ENCODE measurements around the gene CERS6. TPM values are rescaled to one million over a fixed set of nuclear protein-coding genes. Genes with fewer than 3 reads are reported as not detected.

CERS6 gene
- total and polyA plus RNA-seq, 11 donors = 22.1 to 78.0 (median 62.2) TPM

DNA sequence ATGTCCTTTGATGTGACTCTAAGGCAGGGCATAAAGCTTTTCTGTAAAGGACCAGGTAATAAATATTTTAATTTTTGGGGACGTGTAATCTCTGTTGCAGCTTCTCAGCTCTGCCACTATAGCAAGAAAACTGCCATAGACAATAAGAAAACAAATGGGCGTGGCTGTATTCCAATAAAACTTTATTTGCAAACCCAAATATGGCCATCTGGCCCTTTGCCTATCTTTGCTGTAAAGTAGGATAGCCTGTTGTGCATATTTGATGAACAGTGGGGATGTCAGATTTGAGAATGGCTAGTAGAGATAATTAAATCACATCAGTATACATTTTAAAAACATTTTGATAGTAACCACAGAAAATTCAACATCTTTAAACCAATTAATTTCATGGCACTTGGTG, 250.7 kb downstream of the CERS6 start:
- H3K4me3 ChIP-seq = no peak overlapping the region
- WGBS, 4 donors = 88 to 96% (median 91%) methylated on average over 2 of the region's 2 CpGs
- H3K27me3 ChIP-seq = no peaks in the 10 kb centered on the region
- intact Hi-C loops (cut with DNase I) = loop anchor here in 5 of 10 donors (5.0 to 10.0 kb wide), 3 partner anchors 48 to 360 kb away; no protein-coding TSS in a partner anchor
- TF ChIP-seq POLR2A (IDR thresholded peaks at IDR 0.05) (no peak), CTCF (IDR thresholded peaks at IDR 0.05) (no peak)
- H3K9me3 ChIP-seq = no peaks in the 10 kb centered on the region
- ATAC-seq (no peak), DNase-seq (no peak)
- no peak overlapping the region for H3K27ac ChIP-seq
- peaks cover 0 to 5% (median 0%) of the 10 kb centered on the region in 12 donors for H3K4me1 ChIP-seq
- no peaks in the 10 kb centered on the region for H3K36me3 ChIP-seq

- DNase-seq (no peak), ATAC-seq (no peak)
- Histone ChIP-seq H3K9me3 (no peaks in the 10 kb centered on the region), H3K36me3 (no peaks in the 10 kb centered on the region), H3K4me1 (peaks cover 0 to 5% (median 0%) of the 10 kb centered on the region in 12 donors), H3K27ac (no peak overlapping the region), H3K27me3 (no peaks in the 10 kb centered on the region), H3K4me3 (no peak overlapping the region)
- intact Hi-C loops (cut with DNase I) = loop anchor here in 5 of 10 donors (5.0 to 10.0 kb wide), 3 partner anchors 47 to 361 kb away; no protein-coding TSS in a partner anchor
- TF ChIP-seq CTCF (IDR thresholded peaks at IDR 0.05) (no peak), POLR2A (IDR thresholded peaks at IDR 0.05) (no peak)
- WGBS, 4 donors = 60 to 71% (median 62%) methylated on average over 1 of the region's 1 CpG
These were observed 252.0 kb downstream of the CERS6 start for GRCh38 chr2:168708080-168708479.

DNA sequence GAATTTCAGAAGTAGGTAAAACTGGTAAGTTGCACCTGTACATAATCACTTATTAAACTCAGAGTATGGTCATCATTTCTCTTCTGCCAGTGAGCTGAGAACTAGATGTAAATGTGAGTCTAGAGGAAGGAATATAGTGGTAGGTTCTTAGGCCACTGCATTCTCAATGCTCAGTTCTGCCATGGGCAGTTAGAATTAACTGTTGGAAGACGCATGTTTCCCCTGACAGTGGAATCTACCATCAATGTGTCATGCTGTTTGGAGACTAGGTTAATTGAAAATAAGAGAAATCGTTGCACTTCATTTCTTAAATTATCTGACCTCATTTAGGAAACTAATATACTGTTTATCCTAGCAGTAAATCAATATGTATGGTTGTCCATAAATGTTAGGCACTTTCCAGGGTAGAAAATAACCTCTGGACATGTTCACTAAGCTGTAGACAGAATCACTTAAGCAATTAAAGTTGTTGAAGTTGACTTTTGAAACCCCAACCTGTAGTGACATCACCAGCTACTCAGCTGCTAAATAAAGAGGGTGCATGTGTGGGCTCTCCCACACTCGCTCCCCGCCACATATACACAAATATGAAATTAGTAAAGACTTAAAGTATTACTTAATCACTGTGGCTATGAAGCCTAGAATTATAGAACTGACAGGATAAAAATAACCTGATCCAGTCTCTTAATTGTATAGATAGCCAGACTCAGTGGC, 254.8 kb downstream of the CERS6 start:
- 87 to 92% (median 90%) methylated on average over 4 of the region's 4 CpGs for WGBS, 4 donors
- intact Hi-C loops (cut with DNase I) = no loop called here
- TF ChIP-seq POLR2A (IDR thresholded peaks at IDR 0.05) (no peak), CTCF (IDR thresholded peaks at IDR 0.05) (no peak)
- H3K4me3 ChIP-seq = no peak overlapping the region
- H3K36me3 ChIP-seq = no peaks in the 10 kb centered on the region
- H3K4me1 ChIP-seq = peaks cover 0 to 5% (median 0%) of the 10 kb centered on the region in 12 donors
- no peaks in the 10 kb centered on the region for H3K9me3 ChIP-seq
- peak in 2 of 4 donors; percentile 57 to 65 for ATAC-seq
- DNase-seq = no peak
- H3K27ac ChIP-seq = no peak overlapping the region
- H3K27me3 ChIP-seq = no peaks in the 10 kb centered on the region

DNA sequence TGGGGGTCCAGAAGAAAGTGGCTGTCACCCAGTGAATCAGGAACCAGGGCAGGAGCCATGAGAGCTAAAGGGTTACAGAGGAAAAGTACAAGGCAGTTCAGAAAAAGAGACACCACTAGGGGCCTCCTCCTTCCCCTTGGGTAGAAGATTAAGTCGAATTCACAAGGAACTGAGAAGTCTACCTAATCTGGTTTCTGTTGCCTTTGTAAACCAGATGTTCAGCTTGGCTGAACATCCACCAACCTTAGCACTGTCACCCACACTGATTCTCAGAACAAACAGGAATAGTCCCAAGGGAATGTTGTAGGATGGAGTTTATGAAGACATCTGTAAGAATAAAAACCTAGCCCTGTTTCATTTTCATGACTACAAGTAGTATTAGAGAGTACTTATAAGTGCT, 256.0 kb downstream of the CERS6 start:
- Histone ChIP-seq H3K27me3 (no peaks in the 10 kb centered on the region), H3K9me3 (no peaks in the 10 kb centered on the region), H3K27ac (no peak overlapping the region), H3K4me3 (no peak overlapping the region), H3K4me1 (peaks cover 0 to 5% (median 0%) of the 10 kb centered on the region in 12 donors), H3K36me3 (no peaks in the 10 kb centered on the region)
- ATAC-seq (peak in 1 of 4 donors; percentile 42), DNase-seq (no peak)
- intact Hi-C loops (cut with DNase I) = no loop called here
- no peak for TF ChIP-seq POLR2A (IDR thresholded peaks at IDR 0.05)
- TF ChIP-seq CTCF (IDR thresholded peaks at IDR 0.05) = no peak
- WGBS, 4 donors = 31 to 48% (median 39%) methylated on average over 1 of the region's 1 CpG
